VCaP (cell line): ENCODE data around the gene MYL3.

Experiments used
- H3K27ac ChIP-seq: fragments of 450-650 bp; 2 replicates; pipeline ENCODE4 v1.5.1; 2017
- CTCF ChIP-seq: fragments of 450-650 bp; conservative IDR thresholded peaks from 2 replicates; pipeline ENCODE4 v1.5.1; 2017; ENCODE audit warnings: mild to moderate bottlenecking, moderate library complexity

MYL3 gene

DNA sequence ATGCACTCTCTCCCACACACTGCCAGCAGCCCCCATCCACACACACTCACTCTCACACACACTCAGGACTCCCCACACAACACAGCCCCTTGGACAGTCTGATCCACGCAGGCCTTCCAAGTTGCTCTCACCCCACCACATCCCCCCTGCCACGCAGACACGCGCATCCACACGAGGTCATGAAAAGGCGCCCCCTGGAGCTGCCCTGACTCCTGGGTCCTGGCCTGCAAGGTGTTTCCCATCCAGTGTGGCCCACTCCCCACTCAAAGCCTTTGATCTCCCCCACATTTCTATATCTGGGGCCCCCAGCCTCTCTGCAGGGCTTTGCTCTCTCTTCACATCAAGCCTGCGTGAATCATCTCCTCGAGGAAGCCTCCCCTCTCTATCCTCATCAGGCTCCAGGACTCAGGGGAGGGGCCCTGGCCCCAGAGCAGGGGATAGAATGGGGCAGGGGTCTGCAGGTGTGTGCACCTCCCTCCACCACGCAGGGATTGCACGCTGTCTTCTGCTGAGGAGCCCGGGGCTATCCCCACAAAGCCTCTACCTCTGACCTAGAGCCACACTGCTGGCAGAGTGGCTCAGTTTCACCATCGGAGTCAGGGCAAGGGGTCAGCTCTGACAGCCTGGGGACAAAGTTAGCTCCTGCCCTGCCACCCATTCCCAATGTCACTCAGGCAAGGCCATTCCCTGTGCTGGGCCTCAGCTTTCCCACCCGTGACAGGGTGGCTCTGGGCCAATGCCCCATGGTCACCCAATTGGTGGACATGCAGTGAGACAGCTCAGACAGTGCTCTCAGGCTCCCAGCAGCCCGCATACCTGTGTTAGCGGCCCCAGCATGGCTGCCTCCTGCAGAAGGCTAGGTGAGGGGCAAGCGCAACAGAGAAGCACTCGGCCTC lies 6.4 kb downstream of the MYL3 start:
- no peak overlapping the region for H3K27ac ChIP-seq
- no peak for TF ChIP-seq CTCF

- TF ChIP-seq CTCF: no peak
- H3K27ac ChIP-seq: no peak overlapping the region
Observed at GRCh38 chr3:46854555-46854991, 8.7 kb downstream of the MYL3 start.

- no peak overlapping the region for H3K27ac ChIP-seq
- no peak for TF ChIP-seq CTCF
Observed at GRCh38 chr3:46853441-46854415, 9.5 kb downstream of the MYL3 start.

GRCh38 chr3:46852839-46853355 lies 10.3 kb downstream of the MYL3 start:
- TF ChIP-seq CTCF: no peak
- no peak overlapping the region for H3K27ac ChIP-seq

DNA sequence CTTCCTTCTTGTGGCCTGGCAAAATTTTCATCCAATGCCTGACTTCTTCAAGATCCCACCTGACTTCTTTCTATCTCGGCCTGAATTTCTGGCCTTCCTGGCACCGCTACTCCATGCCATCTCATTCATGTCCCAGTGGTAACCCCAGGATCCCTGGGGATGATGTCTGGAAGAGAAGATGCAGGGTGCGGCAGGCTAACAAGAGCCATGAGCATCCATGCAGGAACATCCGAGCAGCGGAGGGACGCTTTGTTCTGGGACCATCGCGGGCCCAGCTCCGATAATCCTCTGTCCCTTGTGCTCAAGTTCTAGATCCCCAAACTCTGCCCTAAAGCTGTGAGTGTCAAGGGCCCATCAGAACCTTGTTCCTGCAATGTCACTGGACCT lies 10.9 kb downstream of the MYL3 start:
- no peak overlapping the region for H3K27ac ChIP-seq
- no peak for TF ChIP-seq CTCF

GRCh38 chr3:46851364-46852333 lies 11.6 kb downstream of the MYL3 start:
- H3K27ac ChIP-seq: no peak overlapping the region
- no peak for TF ChIP-seq CTCF
